GM10248 (cell line): ENCODE data around the gene PCDHGB6.
"Not testable (repeated sequence)": the region's sequence is repeated elsewhere in the genome, so short reads cannot be mapped to it uniquely, and the experiment has no call there.

ENCODE experiments used
- CTCF ChIA-PET: fragments of 300-600 bp; sonication (Branson Sonifier 250); formaldehyde crosslinking; extraction: SDS; loops from one replicate; lab custom pipeline; 2021; ENCODE audit warnings: antibody characterized with exemption; lab: Yijun Ruan, JAX
- POLR2A ChIA-PET: fragments of 350-650 bp; sonication (Branson Sonifier 250); formaldehyde crosslinking; extraction: SDS; loops from one replicate; lab custom pipeline; 2020; ENCODE audit warnings: antibody characterized with exemption; lab: Yijun Ruan, JAX
- DNase-seq: peaks from one replicate; pipeline ENCODE4 v3.0.0; 2012; ENCODE audit errors: extremely low spot score
- CTCF ChIP-seq: IDR thresholded peaks from 2 replicates; pipeline ENCODE4 v1.5.1; 2012; ENCODE audit warnings: mild to moderate bottlenecking, low read depth; ENCODE audit errors: extremely low read depth, missing control alignments, control extremely low read depth

Gene PCDHGB6

GRCh38 chr5:141382469-141383294 lies 25.1 kb upstream of the PCDHGB6 start, which contains the start of gene PCDHGA7:
TSS of gene PCDHGA7 (plus strand) at chr5:141382742. CDS start at chr5:141382900, 158 bp downstream.
- TF ChIP-seq CTCF, result peak; percentile 36
- CTCF ChIA-PET, result interaction anchor here (1.1 to 1.2 kb wide), 2 partner anchors 23 to 38 kb away, joined by 3 read pairs; partner anchors contain the start of gene PCDHGA11
- POLR2A ChIA-PET, result no interaction called here

DNA sequence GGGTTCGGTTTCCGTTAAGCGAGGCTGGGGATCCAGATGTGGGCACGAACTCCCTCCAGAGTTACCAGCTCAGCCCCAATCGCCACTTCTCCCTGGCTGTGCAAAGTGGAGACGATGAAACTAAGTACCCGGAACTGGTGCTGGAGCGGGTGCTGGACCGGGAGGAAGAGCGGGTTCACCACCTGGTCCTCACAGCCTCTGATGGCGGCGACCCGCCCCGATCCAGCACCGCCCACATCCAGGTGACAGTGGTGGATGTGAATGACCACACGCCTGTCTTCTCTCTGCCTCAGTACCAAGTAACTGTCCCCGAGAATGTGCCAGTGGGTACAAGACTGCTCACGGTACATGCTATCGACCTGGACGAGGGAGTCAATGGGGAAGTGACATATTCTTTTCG lies 24.5 kb upstream of the PCDHGB6 start:
- ChIA-PET CTCF (interaction anchor here (1.1 to 1.2 kb wide), 2 partner anchors 22 to 38 kb away, joined by 3 read pairs; partner anchors contain the start of gene PCDHGA11), POLR2A (no interaction called here)
- DNase-seq, result no peak
- TF ChIP-seq CTCF, result no peak

More at GRCh38 chr5:141382469-141383294, 25.1 kb upstream of the PCDHGB6 start, which contains the start of gene PCDHGA7:
- DNase-seq, result peak; percentile 47

- POLR2A ChIA-PET, result no interaction called here
- CTCF ChIA-PET, result no interaction called here
- TF ChIP-seq CTCF, result no peak
- DNase-seq, result no peak
Observed at GRCh38 chr5:141384471-141385267, 23.2 kb upstream of the PCDHGB6 start.

DNA sequence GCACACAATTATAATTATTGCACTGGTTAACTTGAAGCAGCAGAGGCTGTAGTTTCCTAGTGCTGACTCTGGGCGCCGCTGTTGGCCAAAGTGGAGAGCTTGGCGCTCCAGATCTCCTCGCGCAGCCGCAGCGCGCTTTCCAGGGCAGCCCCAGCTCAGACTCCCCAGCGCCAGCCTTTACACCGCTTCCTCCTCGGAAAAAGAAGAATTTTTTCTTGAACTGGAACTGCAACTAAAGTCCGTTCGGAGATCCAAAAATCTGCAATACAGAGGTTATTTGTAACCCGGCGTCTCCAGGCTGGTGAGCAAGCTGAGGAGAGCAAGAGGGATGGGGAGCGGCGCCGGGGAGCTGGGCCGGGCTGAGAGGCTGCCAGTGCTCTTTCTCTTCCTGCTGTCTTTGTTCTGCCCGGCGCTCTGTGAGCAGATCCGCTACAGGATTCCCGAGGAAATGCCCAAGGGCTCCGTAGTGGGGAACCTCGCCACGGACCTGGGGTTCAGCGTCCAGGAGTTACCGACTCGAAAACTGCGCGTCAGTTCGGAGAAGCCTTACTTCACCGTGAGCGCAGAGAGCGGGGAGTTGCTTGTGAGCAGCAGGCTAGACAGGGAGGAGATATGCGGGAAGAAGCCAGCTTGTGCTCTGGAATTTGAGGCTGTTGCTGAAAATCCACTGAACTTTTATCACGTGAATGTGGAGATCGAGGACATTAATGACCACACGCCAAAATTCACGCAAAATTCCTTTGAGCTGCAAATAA lies 20.1 kb upstream of the PCDHGB6 start, which contains the start of gene PCDHGB4:
Gene PCDHGB4, plus strand, starts transcription at position 142 of the 755 bp plus-strand sequence. Its CDS starts 187 bp downstream, at position 329.
- CTCF ChIA-PET, result interaction anchor here (1.5 kb wide), 1 partner anchor 25 kb away, joined by 4 read pairs; the partner anchor contains the start of gene PCDHGA10
- POLR2A ChIA-PET, result not testable (repeated sequence)
- DNase-seq, result peak; percentile 58

DNA sequence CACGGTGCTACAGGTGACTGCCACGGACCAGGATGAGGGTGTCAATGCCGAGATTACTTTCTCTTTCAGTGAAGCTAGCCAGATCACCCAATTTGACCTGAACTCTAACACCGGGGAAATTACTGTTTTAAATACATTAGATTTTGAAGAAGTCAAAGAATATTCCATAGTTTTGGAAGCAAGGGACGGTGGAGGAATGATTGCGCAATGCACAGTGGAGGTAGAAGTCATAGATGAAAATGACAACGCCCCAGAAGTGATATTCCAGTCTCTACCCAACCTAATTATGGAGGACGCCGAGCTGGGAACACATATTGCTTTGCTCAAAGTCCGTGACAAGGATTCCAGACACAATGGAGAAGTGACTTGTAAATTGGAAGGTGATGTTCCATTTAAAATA lies 19.2 kb upstream of the PCDHGB6 start:
- no peak for DNase-seq
- ChIA-PET POLR2A (no interaction called here), CTCF (interaction anchor here (1.5 kb wide), 1 partner anchor 24 kb away, joined by 4 read pairs; the partner anchor contains the start of gene PCDHGA10)
- no peak for TF ChIP-seq CTCF

- ChIA-PET CTCF (interaction anchor here (0.7 to 1.1 kb wide), 2 partner anchors 10 to 61 kb away, joined by 3 read pairs; no protein-coding TSS in a partner anchor), POLR2A (no interaction called here)
- no peak for DNase-seq
- TF ChIP-seq CTCF, result no peak
Observed at GRCh38 chr5:141389153-141390042, 18.4 kb upstream of the PCDHGB6 start.
